GM19193 (cell line): ENCODE results near the gene KCTD2.

ENCODE experiments used
- POLR2A ChIP-seq: IDR thresholded peaks from 4 replicates; pipeline ENCODE4 v1.6.1; 2011; ENCODE audit not compliant: insufficient read depth, insufficient read length; ENCODE audit errors: extremely low read depth

KCTD2 gene

DNA sequence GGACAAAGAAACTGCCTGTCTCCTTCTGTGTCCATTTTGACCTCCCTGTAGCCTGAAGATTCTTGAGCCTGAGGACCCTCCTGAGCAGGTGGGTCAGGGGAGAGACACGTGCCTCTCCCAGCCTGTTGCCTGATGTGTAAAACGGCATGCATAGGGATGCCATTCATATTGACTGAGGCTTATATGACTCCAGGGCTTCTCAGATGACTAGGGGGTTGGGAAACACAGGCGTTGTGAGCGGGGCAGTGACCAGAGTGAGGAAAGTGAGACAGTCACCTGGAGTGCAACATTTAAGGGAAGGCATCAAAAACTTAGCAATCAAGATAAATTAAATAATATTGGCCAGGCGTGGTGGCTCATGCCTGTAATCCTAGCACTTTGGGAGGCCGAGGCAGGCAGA, 35.7 kb downstream of the KCTD2 start:
- TF ChIP-seq POLR2A, result no peak

DNA sequence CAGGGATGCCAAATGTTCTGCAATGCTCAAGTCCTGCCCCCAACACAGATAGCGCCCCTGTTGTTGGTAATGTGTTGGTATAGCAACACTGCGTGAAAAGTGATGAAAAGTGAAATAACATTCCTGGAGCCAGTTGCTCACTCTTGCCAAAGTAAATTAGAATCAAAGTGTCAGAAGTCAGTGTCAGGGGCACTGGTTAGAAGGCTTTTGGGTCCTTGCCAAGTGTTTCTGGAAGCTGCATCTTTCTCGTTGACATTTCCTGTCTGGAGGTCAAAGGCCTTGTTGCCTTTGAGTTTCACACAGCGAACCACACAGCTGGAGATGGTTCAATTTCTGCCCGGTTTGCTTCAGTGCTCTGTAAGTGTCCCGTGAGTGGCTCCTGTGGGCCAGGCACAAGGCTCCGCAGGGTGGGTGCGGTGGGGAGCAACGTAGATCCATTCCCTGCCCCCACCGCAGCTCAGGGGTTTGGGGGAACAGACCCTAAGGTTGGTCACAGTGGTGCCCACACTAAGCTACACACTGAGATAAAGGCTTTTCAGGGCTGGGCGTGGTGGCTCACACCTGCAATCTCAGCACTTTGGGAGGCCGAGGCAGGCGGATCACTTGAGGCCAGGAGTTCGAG, 37.1 kb downstream of the KCTD2 start:
- TF ChIP-seq POLR2A, result no peak

DNA sequence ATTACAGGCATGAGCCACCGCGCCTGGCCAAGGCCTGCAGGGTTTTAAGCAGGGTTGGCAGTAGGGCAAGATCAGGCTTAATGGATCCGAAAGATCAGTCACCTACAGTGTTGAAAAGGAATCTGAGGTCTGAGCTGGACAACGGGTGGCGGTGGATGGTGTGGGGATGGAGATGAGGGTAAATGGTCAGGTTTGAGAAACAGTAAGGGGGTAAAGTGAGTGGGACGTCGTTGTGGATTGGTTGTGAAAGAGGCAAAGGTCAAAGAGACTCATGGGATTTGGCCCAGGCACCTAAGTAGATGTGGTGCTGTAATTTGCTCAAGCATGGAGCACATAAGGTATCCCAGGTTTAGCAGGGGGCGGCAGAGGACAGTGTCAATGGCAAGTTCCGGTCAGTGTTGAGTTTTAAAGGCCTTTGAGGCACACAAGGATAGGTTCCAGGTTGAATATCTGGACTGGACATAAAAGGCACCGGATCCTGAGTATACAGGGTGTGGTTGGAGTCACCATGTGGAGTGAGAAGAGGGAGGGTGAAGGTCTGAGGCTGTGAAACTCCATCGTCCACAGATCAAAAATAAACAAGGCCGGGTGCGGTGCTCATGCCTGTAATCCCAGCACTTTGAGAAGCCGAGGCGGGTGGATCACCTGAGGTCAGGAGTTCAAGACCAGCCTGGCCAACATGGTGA, 39.6 kb downstream of the KCTD2 start:
- no peak for TF ChIP-seq POLR2A

DNA sequence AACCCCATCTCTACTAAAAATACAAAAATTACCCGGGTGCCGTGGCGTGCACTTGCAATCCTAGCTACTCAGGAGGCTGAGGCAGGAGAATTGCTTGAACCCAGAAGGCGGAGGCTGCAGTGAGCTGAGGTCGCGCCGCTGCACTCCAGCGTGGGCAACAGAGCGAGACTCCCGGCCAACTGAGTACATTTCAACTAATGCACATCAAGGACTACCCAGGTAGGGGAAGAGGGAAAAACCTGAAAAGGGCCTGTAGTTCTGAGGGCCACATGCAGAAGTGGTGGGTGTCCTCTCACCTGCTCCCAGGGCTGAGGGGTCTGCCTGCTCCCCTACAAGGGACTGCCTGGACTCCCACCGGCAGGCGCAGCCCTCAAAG, 40.1 kb downstream of the KCTD2 start:
- TF ChIP-seq POLR2A, result no peak

DNA sequence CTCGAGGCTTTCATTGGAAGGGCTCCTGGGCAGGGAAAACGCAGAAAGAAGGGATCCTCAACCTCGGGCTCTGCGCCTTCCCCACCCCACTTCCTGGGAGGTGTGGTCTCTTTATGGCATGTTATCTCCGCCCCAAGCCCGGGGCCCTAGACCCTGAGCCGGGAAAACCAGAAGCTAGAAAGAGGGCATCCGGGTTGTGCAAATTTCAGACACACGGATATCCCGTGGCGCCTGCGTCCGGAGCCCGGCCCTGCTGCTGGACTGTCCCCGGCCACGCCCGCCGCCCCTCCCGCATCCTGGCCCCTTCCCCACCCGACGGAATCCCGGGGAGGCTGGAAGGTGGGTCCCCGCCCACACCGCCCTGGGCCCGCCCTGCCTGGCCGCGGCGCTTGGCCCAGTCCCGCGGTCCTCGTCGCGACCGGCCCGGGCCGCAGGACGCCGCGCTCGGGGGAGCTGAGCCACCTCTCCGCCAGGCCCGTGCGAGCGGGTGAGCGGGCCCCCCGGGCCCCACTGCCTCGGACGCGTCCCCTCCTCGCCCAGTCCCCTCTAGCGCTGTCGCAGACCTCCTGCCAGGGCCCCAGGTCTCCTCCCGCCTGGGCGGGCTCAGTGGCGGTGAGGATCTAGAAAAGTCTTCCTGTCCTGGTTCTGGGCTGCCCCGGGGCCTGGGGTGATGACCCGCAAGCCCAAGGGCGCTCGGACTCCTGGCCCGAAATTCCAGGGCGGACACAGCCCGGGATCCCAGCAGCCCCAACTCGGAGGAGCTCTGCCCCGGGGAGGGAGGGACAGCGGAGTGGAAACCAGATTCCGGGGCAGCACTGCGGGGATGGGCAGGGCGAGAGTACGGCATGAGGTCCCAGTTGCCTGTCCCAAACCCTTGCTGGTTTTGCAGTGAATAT, 40.8 kb downstream of the KCTD2 start, which contains the start of gene SLC16A5:
SLC16A5 (plus strand) TSS at position 397 of the 896 bp plus-strand sequence. CDS start 5,683 bp downstream, outside the sequence.
- TF ChIP-seq POLR2A, result peak; percentile 64

DNA sequence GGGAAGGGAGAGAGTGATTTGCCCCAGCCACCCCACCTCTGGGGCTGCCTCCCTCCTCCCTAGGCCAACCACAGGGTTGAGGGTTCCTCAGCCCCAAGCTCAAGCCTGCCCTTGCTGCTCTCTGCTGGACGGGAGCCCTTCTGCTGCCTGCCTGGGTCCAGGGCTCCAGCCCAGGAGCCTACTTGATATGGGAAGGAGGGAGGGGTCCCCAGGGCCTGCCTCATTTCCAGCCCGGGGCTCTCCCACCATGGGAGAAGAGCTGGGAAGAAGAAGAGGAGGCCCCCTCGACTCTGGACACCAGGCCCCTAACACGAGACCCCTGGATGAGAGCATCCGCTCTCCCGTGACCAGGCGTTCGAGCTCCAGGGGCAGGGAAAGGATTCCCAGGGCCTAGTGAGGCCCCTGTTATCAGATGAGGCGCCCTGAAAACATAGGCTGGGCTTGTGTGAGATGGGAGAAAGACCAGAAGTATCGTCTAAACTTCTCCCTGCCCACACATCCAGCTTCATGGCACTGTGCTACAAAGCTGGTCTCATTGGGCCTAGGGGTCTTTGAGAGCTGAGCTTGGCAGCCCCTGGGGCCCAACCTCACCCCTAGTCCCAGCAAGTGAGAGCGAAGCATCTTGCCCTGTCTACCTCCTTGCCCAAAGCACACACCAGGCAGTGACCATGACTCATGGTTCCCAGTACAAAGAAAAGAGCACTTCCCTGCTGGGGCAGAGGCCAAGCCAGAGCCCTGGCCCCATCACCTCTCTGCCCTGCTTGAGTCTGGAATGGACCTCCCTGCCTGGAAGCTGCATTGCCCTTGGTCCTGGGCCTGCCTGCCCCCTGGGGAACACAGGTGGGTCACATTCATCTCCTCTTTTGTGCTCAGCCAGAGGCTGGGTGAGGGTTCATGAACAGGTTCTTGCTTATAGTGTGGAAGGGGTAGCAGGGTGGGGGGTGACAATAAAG, 41.7 kb downstream of the KCTD2 start:
- no peak for TF ChIP-seq POLR2A

DNA sequence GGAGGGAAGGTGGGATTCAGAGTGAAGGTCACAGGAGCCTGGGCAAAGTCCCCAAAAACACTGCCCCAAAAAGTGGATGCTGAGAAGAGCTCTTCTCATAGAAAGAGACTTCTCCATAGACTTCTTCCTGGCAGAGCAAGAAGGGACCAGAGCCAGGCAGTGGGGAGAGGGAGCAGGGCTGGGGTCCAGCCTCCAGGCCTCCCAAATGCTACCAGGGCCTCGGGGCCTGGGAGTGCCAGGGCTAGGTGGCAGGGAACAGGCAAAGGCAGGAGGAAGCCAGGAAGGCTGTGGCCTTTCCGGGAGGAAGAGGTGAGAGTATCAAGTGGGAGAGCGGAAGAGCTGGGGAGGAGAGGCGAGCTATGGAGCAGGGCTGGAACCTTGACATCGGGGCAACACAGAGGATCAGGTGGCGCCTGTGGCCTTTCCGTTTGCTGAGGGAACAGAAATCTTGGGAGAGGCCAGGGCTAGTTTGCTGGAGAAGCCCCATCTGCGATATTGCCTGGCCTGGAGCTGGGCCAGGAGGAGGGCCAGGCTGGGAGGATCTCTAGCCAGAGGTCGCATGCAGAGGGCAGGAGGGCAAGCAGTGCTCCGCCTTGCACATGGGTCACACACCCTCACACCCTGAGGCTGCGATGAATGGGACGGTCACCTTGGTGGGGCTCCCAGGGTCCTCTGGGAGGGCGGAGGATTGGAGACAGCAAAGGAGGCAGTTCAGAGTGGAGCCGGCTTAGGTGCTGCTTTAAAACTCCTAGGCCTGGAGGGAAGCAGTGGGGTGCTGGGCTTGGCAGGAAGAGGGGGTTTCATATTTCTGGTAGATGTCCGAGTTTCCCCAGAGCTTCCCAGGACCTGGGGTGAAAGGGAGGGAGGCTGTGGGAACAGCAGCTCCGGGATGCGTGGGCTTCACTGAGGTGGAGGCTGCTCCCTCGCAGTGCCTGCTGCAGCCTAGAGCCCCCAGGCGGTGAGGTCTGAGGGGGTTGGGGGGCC, 44.1 kb downstream of the KCTD2 start:
- no peak for TF ChIP-seq POLR2A

DNA sequence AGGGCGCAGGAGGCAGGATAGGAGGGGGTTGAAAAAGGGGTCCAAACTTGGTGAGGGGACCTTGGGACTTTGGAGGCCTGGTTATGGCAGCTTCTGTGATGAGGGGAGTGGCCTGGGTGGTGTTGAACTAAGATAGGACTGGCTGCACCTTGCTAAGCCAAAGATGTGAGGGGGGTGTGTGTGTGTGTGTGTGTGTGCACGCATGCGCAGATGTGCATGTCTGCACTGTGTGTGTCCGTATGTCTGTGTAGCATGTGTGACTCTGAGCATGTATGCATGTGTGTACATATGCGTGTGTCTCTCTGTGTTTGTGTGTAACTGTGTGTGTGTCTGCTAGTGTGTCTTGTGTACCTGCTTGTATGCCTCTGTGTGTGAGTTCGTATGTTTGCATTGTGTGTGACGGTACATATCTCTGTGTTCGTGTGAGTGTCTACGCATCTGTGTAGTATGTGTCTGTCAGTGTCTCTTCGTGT, 44.9 kb downstream of the KCTD2 start:
- TF ChIP-seq POLR2A, result no peak

DNA sequence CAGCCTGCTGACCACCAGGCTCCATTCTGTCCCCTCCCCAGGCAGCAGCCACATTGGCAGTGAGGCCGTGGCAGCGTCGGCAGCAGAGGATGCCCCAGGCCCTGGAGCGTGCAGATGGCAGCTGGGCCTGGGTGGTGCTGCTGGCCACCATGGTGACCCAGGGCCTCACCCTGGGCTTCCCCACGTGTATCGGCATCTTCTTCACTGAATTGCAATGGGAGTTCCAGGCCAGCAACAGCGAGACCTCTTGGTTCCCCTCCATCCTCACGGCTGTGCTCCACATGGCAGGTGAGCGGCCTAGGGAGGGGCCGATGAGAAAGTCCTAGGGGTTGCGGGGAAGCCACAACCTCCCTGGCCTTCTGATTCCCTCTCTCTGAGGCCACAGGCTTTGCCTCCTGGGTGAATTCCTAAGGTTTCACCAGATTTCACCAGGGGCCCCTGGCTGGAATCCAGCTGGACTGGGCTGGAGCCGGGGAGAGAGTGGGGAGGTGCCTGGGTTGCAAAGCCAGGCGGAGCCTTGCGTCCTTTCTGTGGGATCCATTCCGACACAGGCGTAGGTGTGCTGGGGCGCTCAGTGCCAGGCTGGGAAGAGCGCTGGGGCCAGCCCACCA, 46.6 kb downstream of the KCTD2 start:
- TF ChIP-seq POLR2A, result no peak

DNA sequence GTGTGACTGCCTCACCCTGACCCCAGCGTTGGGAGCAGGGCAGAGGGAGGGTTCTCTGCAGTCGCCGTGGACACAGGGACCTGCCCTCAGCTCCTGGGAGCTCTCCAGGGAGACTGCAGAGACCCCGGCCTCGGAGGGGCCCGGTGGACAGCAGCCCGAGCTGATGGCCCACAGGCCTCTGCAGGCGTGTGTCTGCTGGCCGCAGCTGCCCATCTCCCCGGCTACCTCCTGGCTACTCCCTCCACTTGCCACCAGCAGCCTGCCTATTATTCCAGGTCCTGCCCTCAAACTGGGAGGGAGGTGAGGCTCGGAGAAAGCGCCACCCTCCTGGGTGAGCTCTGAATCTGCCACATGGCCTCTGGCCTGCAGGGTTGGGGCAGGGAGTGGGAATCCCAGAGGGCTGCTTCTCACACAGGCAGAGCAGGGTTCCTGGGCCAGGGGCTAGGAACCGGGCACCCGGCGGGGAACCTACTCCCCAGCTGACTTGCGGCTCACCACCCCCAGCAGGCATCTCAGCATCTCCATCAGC, 47.9 kb downstream of the KCTD2 start:
- TF ChIP-seq POLR2A, result no peak

DNA sequence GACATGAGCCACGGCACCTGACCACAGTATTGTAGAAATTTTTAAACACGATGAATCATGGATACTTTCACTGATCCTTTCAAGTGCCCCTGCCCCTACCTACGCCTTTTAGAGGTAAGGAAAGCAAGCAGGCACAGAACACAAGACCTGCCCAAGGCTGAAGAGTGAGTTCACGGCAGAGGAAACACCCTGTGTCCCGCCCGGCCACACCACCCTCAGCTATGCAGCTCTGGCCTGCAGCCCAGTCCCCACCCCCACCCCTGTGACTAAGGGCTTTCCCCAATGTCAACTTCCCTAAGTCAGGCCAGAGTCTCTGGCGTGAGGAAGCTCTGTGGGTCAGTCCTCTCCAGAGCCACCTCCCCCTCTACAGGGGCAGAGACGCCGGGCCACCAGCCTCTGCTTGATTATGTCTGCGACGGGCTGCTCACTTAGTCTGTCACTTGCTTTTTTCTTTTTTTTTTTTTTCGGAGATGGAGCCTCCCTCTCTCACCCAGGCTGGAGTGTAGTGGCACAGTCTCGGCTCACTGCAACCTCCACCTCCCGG, 49.1 kb downstream of the KCTD2 start:
- TF ChIP-seq POLR2A, result no peak

DNA sequence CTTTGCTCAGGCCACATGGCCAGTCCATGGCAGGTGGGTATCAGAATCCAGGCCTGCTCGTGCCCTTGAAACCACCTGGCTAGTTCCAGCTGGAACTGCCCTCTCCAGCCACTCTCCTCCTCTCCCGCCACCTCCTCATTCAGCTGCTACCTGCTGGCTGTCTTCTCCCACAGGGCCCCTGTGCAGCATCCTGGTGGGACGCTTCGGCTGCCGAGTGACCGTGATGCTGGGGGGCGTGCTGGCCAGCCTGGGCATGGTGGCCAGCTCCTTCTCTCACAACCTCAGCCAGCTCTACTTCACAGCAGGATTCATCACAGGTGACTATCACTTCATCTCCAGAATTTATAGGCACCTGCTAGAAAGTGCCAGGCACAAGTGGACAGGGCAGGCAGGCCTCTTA, 50.8 kb downstream of the KCTD2 start:
- TF ChIP-seq POLR2A, result no peak

DNA sequence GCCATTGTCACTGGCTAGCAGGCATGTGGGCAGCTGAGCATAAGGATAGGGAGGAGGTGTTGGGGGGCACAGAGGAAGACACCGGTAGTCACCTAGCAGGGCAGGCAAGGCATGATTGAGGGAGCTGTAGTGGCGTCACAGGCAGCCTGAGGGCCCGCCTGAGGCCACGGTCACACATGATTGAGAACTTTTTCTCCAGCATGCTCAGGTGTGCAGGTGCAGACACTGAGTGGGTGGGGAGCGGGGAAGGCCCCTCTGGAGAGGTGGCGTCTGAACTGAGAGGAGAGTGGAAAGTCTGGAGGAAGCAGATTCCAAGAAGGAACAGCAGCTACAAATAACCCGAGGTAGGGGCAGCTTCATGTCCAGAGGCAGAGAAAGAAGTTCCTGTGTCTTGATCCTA, 51.8 kb downstream of the KCTD2 start:
- TF ChIP-seq POLR2A, result no peak
